GM21381 (cell line): ENCODE measurements around the gene ENDOV.

Source experiments
- ATAC-seq: cut with Tn5 transposase; IDR thresholded peaks from one replicate; pipeline ENCODE4 v1.9.1; 2021; ENCODE audit warnings: mild to moderate bottlenecking, moderate library complexity; ENCODE audit not compliant: unreplicated experiment

Gene ENDOV

GRCh38 chr17:80430446-80431245, 15.7 kb downstream of the ENDOV start:
- no peak for ATAC-seq

GRCh38 chr17:80431246-80432195, 16.6 kb downstream of the ENDOV start:
- ATAC-seq: no peak

DNA sequence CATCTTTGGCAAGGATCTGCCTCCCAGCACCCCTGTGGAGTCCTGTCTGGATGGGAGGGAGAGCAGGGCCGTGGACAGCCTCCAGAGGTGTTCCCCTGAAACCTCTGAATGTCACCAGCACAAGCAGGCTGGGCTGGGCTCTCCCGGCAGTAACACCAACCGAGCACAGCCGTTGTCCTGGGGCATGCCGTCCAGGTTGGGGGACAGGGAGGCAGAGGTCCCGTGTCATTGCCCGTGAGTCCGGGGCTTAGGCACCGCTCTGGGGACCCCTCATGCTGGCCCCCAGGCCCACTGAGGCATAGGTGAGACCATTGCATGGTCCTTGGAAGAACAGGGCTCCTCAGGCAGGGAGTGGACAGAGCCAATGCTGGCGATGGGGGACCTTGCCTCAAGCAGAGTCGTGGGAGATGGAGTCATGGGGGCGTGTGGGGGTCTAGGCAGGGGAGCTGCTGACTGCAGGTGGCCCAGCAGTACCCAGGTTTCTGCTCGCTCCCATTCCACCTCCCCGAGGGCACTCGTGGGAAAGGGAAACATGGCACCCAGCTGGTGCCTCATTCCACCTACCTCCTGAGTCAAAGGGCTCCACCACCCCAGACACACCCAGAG, 17.5 kb downstream of the ENDOV start:
- ATAC-seq: no peak

DNA sequence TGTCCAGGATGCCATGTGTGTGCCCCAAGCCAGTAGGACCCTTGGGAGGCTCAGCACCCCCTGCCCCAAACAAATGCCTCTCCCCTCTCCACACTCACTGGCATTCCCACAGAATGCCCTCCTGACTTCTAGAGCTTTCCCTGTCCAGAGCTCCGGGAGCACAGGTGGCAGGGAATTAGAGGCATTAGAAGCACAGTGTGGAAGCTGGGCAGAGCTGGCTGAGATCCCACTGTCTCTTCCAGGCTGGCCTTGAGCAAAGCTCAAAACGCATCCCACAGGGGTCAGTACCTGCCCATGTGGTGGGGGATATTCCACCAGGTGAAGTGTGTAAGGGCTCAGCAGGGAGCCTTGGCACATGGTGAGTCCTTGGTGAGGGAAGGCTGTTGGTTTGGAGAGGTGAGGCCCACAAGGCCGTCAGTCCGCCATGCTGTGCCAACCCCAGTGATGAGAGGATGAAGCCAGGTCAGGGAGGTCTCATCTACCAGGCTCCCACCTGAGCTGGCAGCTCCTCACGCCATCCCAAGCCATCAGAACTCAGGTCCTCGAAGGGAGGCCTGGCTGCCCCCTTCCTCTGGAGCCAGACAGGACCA, 18.1 kb downstream of the ENDOV start:
- no peak for ATAC-seq

GRCh38 chr17:80433916-80434666, 19.1 kb downstream of the ENDOV start:
- ATAC-seq: no peak

- ATAC-seq: no peak
These were observed 22.6 kb downstream of the ENDOV start for GRCh38 chr17:80437532-80437931.

- no peak for ATAC-seq
These were observed 23.8 kb downstream of the ENDOV start for GRCh38 chr17:80438806-80439205.

DNA sequence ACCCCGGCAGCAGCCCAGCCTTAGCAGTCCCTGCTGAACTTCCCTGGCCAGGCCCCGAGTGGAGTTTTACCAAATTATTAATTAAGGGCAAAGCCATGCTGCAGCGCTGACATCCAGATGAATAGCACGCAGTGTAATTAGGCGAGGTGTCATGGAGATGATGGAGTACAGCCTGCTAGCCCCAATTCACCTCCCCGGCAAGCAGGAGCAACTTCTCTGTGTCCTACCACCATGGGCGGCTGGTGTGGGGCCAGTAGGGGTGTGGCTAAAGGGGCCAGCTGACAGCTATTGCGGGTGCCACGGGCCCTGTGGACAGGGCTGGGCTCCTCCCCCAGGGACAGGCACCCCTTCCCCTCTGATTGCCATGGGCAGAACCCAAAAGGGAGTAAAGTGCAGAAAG, 24.5 kb downstream of the ENDOV start:
- ATAC-seq: no peak

- ATAC-seq: no peak
These were observed 26.2 kb downstream of the ENDOV start for GRCh38 chr17:80441133-80441578.

- no peak for ATAC-seq
These were observed 26.8 kb downstream of the ENDOV start for GRCh38 chr17:80441598-80442322.

GRCh38 chr17:80442323-80442659, 27.3 kb downstream of the ENDOV start:
- ATAC-seq: no peak

DNA sequence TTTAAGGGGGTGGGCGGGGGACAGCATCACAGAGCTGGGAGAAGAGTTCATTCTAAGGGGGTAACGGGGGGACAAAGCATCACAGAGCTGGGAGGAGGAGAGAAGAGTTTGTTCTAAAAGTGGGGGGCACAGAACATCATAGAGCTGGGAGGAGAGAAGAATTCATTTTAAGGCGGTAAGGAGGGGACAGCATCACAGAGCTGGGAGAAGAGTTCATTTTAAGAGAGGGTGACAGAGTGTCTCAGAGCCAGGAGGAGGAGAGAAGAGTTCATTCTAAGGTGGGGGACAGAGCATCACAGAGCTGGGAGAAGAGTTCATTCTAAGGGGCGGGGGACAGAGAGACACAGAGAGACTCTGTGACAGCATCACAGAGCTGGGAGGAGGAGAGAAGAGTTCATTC, 27.8 kb downstream of the ENDOV start:
- no peak for ATAC-seq

GRCh38 chr17:80443498-80443897, 28.5 kb downstream of the ENDOV start:
- no peak for ATAC-seq

DNA sequence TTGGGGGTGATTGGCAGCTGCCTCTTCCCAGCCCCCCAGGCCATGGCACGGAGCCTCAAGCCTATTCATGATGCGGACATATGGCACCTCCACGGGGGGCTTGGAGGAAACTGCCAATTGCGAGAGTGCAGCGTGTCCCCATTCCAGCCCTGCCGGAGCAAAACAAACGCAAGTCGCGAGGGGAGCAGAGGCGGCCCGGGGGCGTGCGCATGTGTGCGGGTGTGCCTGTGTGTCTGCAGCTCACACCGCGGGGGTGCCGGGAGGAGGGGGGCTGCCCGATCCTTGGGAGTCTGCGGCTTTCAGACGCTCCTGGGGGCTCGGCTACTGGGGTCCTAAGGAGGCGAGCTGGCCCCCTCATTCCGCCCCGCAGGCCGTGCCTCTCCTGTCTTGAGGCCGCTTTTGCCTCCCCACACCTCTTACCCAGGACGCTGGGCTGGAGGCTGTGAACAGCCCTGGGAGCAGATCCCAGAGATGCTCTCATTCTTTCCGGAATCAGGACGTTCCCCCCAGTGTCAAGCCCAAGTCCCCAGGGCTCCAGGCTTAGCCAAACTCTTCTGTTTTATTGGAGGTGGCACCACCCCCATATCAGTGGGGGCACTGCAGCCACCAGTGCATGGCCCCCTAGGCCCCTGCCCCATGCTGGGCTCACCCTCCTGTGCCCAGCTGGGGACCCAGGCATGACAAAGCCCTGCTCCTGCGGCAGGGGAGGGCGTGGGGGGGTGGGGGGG, 29.1 kb downstream of the ENDOV start:
- no peak for ATAC-seq

DNA sequence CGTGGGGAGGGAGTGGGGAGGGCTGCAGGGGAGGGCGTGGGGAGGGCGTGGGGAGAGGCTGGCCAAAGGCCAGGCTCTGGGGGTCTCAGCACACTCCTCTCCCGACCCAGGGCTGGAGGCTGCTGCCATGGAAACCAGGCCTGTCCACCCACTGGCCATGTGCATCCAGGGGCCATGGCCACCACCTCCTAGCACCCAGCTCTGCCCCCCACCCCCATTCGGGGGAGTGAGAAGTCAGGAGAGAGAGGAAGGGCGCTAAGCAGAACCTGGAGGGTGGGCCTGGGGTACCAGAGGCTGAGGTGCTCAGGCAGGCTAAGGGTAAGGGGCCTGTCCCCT, 29.6 kb downstream of the ENDOV start:
- ATAC-seq: no peak

- ATAC-seq: no peak
These were observed 30.2 kb downstream of the ENDOV start for GRCh38 chr17:80445007-80445725.

- no peak for ATAC-seq
These were observed 30.8 kb downstream of the ENDOV start for GRCh38 chr17:80445726-80446110.

GRCh38 chr17:80446645-80447405, 31.9 kb downstream of the ENDOV start:
- no peak for ATAC-seq
